ENCODE data around the gene GAD1.

DNA sequence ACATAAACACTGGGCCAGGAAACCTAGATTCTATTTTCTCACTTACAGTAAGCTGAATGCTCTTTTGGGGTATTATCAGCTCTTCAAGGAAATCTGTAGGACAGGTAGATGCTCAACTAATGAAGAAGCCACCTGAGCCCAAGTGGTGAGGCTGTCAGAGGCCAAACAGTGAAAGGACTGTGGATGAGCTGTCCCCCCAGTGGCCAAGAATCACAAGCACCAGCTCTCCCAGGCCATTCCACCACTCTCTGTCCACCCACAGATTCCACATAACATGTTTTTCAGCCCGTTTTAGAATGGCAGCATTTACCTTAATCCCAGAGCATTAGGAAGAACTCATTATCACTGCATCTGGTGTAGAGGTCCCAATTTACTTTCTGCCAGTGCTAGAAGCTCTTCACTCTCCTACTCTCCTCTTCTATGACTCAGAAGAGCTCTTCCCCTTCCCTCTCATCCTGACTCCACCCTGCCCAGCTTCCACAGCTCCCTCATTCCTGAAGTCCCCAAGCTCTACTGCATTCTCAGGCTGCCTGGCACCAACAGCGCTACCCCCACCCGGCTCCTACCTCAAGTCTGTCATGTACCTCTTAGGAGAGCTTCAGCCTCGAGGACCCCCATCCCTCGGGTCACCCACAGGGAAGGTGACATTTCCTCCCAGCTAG is 68.6 kb downstream of the GAD1 start:
- TF ChIP-seq, protein P1, sequence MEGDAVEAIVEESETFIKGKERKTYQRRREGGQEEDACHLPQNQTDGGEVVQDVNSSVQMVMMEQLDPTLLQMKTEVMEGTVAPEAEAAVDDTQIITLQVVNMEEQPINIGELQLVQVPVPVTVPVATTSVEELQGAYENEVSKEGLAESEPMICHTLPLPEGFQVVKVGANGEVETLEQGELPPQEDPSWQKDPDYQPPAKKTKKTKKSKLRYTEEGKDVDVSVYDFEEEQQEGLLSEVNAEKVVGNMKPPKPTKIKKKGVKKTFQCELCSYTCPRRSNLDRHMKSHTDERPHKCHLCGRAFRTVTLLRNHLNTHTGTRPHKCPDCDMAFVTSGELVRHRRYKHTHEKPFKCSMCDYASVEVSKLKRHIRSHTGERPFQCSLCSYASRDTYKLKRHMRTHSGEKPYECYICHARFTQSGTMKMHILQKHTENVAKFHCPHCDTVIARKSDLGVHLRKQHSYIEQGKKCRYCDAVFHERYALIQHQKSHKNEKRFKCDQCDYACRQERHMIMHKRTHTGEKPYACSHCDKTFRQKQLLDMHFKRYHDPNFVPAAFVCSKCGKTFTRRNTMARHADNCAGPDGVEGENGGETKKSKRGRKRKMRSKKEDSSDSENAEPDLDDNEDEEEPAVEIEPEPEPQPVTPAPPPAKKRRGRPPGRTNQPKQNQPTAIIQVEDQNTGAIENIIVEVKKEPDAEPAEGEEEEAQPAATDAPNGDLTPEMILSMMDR (IDR thresholded peaks at IDR 0.05) = no peak
- TF ChIP-seq POLR2A (IDR thresholded peaks at IDR 0.05) = no peak

Data from testis (tissue), 2 donors.